Measurements from ENCODE around the gene SULT1A3. TPM values are rescaled to one million over a fixed set of nuclear protein-coding genes. Genes with fewer than 3 reads are reported as not detected.
"Not testable (repeated sequence)": the region's sequence is repeated elsewhere in the genome, so short reads cannot be mapped to it uniquely, and the experiment has no call there.

SULT1A3 gene
- total RNA-seq, 6 experiments from 2014 or later: 3.4 to 8.9 (median 4.1) TPM

- Mint-ChIP-seq H3K27ac (no peak overlapping the region), H3K27me3 (ENCODE audit: insufficient read depth) (peaks cover 4% of the 10 kb centered on the region; the same call in 1 of the 2 replicates), H3K4me1 (ENCODE audit: low read depth) (no peaks in the 10 kb centered on the region), H3K4me3 (no peak overlapping the region), H3K36me3 (ENCODE audit: low read depth) (no peaks in the 10 kb centered on the region), H3K9me3 (no peaks in the 10 kb centered on the region)
- TF ChIP-seq, protein P1, sequence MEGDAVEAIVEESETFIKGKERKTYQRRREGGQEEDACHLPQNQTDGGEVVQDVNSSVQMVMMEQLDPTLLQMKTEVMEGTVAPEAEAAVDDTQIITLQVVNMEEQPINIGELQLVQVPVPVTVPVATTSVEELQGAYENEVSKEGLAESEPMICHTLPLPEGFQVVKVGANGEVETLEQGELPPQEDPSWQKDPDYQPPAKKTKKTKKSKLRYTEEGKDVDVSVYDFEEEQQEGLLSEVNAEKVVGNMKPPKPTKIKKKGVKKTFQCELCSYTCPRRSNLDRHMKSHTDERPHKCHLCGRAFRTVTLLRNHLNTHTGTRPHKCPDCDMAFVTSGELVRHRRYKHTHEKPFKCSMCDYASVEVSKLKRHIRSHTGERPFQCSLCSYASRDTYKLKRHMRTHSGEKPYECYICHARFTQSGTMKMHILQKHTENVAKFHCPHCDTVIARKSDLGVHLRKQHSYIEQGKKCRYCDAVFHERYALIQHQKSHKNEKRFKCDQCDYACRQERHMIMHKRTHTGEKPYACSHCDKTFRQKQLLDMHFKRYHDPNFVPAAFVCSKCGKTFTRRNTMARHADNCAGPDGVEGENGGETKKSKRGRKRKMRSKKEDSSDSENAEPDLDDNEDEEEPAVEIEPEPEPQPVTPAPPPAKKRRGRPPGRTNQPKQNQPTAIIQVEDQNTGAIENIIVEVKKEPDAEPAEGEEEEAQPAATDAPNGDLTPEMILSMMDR (IDR thresholded peaks at IDR 0.05): no peak
- DNase-seq: no peak
These were observed 32.7 kb upstream of the SULT1A3 start for GRCh38 chr16:30166202-30166902.

GRCh38 chr16:30168746-30169145 is 30.3 kb upstream of the SULT1A3 start:
- not testable (repeated sequence) for H3K36me3 Mint-ChIP-seq (ENCODE audit: low read depth); H3K9me3 Mint-ChIP-seq; H3K27me3 Mint-ChIP-seq (ENCODE audit: insufficient read depth); H3K27ac Mint-ChIP-seq; DNase-seq; H3K4me1 Mint-ChIP-seq (ENCODE audit: low read depth); H3K4me3 Mint-ChIP-seq

DNA sequence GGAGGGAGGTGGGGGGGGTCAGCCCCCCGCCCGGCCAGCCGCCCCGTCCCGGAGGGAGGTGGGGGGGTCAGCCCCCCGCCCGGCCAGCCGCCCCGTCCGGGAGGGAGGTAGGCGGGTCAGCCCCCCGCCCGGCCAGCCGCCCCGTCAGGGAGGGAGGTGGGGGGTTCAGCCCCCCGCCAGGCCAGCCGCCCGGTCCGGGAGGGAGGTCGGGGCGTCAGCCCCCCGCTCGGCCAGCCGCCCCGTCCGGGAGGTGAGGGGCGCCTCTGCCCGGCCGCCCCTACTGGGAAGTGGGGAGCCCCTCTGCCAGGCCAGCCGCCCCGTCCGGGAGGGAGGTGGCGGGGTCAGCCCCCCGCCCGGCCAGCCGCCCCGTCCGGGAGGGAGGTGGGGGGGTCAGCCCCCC is 29.6 kb upstream of the SULT1A3 start:
- not testable (repeated sequence) for H3K36me3 Mint-ChIP-seq (ENCODE audit: low read depth)

DNA sequence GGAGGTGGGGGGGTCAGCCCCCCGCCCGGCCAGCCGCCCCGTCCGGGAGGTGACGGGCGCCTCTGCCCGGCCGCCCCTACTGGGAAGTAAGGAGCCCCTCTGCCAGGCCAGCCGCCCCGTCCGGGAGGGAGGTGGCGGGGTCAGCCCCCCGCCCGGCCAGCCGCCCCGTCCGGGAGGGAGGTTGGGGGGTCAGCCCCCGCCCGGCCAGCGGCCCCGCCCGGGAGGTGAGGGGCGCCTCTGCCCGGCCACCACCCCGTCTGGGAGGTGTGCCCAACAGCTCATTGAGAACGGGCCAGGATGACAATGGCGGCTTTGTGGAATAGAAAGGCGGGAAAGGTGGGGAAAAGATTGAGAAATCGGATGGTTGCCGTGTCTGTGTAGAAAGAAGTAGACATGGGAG is 28.9 kb upstream of the SULT1A3 start:
- H3K27ac Mint-ChIP-seq; H3K4me1 Mint-ChIP-seq (ENCODE audit: low read depth); H3K4me3 Mint-ChIP-seq; H3K9me3 Mint-ChIP-seq; DNase-seq; H3K27me3 Mint-ChIP-seq (ENCODE audit: insufficient read depth); H3K36me3 Mint-ChIP-seq (ENCODE audit: low read depth): not testable (repeated sequence)

More for the DNA sequence above, 29.6 kb upstream of the SULT1A3 start:
- not testable (repeated sequence) for H3K9me3 Mint-ChIP-seq; DNase-seq; H3K27me3 Mint-ChIP-seq (ENCODE audit: insufficient read depth); H3K27ac Mint-ChIP-seq; H3K4me3 Mint-ChIP-seq; H3K4me1 Mint-ChIP-seq (ENCODE audit: low read depth)

DNA sequence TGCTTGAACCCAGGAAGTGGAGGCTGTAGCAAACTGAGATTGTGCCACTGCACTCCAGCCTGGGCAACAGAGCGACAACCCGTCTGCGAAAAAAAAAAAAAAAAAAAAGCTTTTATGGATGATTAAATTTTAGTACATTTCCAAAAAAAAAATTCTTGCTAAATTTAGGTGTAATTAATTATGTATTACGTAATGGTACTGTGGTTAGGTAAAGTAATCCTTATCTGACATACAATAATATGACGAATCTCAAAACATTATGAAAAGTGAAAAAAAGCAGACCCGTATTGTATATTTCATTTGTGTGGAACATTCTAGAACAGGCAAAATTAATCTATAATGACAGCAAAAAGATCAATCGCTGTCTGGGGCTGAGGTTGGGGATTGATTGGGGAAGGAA is 26.0 kb upstream of the SULT1A3 start:
- no peak overlapping the region for H3K4me3 Mint-ChIP-seq
- DNase-seq: no peak
- H3K27me3 Mint-ChIP-seq (ENCODE audit: insufficient read depth): peaks cover 9% of the 10 kb centered on the region
- H3K4me1 Mint-ChIP-seq (ENCODE audit: low read depth): no peaks in the 10 kb centered on the region
- no peaks in the 10 kb centered on the region for H3K36me3 Mint-ChIP-seq (ENCODE audit: low read depth)
- TF ChIP-seq, protein P1 (IDR thresholded peaks at IDR 0.05): no peak
- H3K9me3 Mint-ChIP-seq: no peaks in the 10 kb centered on the region
- H3K27ac Mint-ChIP-seq: no peak overlapping the region

GRCh38 chr16:30176876-30177275 is 22.2 kb upstream of the SULT1A3 start:
- DNase-seq; H3K9me3 Mint-ChIP-seq; H3K27ac Mint-ChIP-seq; H3K4me3 Mint-ChIP-seq; H3K4me1 Mint-ChIP-seq (ENCODE audit: low read depth); H3K27me3 Mint-ChIP-seq (ENCODE audit: insufficient read depth); H3K36me3 Mint-ChIP-seq (ENCODE audit: low read depth): not testable (repeated sequence)

DNA sequence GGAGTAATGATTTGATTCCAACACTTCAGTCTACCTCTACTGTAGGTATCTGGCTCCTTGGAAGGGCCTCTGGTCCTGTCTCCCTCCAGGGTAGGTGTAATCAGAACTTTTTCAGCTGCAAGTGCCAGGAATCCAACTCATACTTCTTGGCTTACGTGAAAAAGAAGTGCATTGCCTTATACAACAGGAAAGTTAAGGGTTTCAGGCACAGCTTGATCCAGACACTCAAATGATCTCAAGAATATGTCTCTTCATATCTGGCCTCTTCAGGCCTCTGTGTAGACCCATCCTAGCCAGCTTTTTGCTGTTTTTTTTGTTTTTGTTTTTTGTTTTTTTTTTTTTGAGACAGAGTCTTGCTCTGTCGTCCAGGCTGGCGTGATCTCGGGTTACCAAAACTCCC is 19.9 kb upstream of the SULT1A3 start:
- Mint-ChIP-seq H3K4me1 (ENCODE audit: low read depth) (no peaks in the 10 kb centered on the region), H3K9me3 (no peaks in the 10 kb centered on the region), H3K4me3 (no peak overlapping the region), H3K36me3 (ENCODE audit: low read depth) (no peaks in the 10 kb centered on the region), H3K27ac (no peak overlapping the region), H3K27me3 (ENCODE audit: insufficient read depth) (peaks cover 5% of the 10 kb centered on the region)
- TF ChIP-seq, protein P1 (IDR thresholded peaks at IDR 0.05): no peak
- DNase-seq: no peak

- Mint-ChIP-seq H3K36me3 (ENCODE audit: low read depth) (no peaks in the 10 kb centered on the region), H3K9me3 (no peaks in the 10 kb centered on the region), H3K4me3 (no peak overlapping the region), H3K27me3 (ENCODE audit: insufficient read depth) (peaks cover 5% of the 10 kb centered on the region), H3K27ac (no peak overlapping the region), H3K4me1 (ENCODE audit: low read depth) (no peaks in the 10 kb centered on the region)
- TF ChIP-seq, protein P1 (IDR thresholded peaks at IDR 0.05): no peak
- no peak for DNase-seq
These were observed 19.1 kb upstream of the SULT1A3 start for GRCh38 chr16:30179931-30180330.
